SK-MEL-5 (cell line): ENCODE results near the gene ROR1. TPM values are rescaled to one million over a fixed set of nuclear protein-coding genes. Genes with fewer than 3 reads are reported as not detected.

ENCODE experiments used
- DNase-seq: peaks from one replicate; pipeline ENCODE4 v3.0.0-alpha.2; 2016; ENCODE audit warnings: low read depth, low spot score
- in situ Hi-C: cut with HindIII; loops from 2 replicates; pipeline ENCODE4 v1.10.0; 2016; ENCODE audit warnings: low sequenced_read_pairs, high pct_unique_total_duplicates, low pct_unique_long_range_greater_than_20kb
- total RNA-seq: library from RNA; depleted of rRNA; stranded (reverse); fragments of >200 nt; shearing (Covaris generic); gene quantifications from 2 replicates; pipeline ENCODE4 v1.2.3, GENCODE V29; 2014

The ROR1 gene
- total RNA-seq, 1 experiment from 2014 or later, result 2.8 TPM

- DNase-seq, result no peak
- in situ Hi-C loops, result no loop called here
Measured at GRCh38 chr1:64126581-64126980, 352.8 kb downstream of the ROR1 start.

- no peak for DNase-seq
- in situ Hi-C loops, result no loop called here
Measured at GRCh38 chr1:64127297-64127696, 353.5 kb downstream of the ROR1 start.

GRCh38 chr1:64129701-64130100 lies 355.9 kb downstream of the ROR1 start:
- in situ Hi-C loops, result no loop called here
- no peak for DNase-seq

DNA sequence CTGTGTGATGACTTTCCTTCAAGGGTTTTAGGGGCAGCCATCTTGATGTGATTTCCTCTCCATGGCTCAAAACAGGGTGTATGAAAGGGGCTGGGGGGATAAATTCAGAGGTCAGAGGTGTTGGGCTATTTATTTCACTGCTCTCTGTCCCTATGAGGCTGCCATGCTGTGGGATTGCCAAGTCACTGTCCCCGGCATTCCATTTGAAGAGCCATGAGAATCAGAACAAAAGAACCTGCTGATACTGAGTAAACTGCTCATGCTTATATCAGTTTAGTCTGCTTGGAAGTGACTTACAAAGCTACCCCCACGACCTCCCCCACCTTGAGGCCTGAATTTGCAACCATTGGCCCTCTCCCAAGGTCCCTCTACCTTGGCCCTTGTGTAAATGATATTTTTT lies 357.3 kb downstream of the ROR1 start:
- DNase-seq, result no peak
- in situ Hi-C loops, result no loop called here

- in situ Hi-C loops, result no loop called here
- no peak for DNase-seq
Measured at GRCh38 chr1:64133036-64133435, 359.2 kb downstream of the ROR1 start.

GRCh38 chr1:64135462-64136223 lies 361.8 kb downstream of the ROR1 start:
- no peak for DNase-seq
- in situ Hi-C loops, result no loop called here

GRCh38 chr1:64136296-64136695 lies 362.5 kb downstream of the ROR1 start:
- in situ Hi-C loops, result no loop called here
- no peak for DNase-seq

GRCh38 chr1:64136752-64137411 lies 363.1 kb downstream of the ROR1 start:
- in situ Hi-C loops, result no loop called here

DNA sequence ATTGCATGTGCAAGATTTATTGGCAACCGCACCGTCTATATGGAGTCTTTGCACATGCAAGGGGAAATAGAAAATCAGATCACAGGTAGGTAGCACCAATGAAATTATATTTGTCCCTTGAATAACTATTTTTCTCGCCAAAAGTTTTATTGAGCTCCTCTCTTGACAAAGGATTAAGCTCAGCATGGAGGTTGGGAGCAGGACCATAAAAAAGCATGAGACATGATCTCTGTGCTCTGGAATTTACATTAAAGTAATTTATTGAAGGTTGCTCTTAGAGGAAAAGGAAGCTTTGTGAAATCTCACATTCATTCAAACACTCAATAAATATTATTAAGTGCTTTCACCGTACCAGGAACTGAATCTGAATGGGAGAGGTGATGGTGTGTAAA lies 363.6 kb downstream of the ROR1 start:
- DNase-seq, result no peak
- in situ Hi-C loops, result no loop called here

More at GRCh38 chr1:64136752-64137411, 363.1 kb downstream of the ROR1 start:
- peak; percentile 85 for DNase-seq

GRCh38 chr1:64139877-64140276 lies 366.1 kb downstream of the ROR1 start:
- in situ Hi-C loops, result no loop called here
- DNase-seq, result no peak

DNA sequence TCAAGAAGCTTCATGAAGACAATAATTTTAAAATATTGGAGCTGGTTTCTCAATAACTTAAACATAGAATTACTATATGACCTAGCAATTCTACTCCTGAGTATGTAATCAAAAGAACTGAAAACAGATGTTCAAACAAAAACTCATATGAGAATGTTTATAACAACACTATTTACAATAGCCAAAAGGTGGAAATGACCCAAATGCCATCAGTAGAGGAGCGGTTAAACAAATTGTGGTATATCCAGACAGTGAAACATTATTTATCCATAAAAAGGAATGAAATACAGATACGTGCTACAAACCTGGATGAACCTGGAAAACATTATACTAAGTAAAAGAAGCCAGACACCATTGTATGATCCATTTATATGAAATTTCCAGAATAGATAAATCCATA lies 366.8 kb downstream of the ROR1 start:
- DNase-seq, result no peak
- in situ Hi-C loops, result no loop called here

DNA sequence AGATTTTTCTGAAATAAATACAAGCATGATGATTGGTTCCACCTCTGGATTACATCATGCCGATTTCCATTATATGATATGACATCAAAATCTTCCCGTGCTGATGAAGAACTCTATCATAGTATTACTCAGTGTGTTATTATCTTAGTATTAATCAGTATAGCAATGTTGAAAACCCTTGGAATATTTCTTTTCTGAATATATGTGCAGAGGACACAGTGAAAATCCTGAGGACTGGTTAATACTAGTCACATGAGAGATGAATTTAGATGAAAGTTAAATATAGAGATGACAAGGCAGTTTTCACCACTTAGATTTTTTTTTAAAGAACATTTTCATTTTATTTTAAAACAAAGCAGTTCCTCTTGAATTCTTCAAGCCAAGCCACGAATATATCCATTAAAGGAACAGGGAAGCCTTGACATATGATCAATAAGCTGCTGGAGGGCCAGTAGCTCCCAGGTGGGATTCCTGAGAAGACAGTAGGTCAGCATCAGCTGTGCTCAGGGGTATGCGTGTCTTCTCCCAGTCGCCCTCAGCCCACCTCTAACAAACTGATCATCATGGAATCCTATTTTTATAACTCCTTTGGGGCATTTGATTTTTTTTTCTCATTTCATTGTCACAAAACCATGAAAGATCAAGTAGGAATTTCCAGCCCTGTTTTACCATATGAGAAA lies 373.4 kb downstream of the ROR1 start:
- in situ Hi-C loops, result no loop called here
- DNase-seq, result no peak

DNA sequence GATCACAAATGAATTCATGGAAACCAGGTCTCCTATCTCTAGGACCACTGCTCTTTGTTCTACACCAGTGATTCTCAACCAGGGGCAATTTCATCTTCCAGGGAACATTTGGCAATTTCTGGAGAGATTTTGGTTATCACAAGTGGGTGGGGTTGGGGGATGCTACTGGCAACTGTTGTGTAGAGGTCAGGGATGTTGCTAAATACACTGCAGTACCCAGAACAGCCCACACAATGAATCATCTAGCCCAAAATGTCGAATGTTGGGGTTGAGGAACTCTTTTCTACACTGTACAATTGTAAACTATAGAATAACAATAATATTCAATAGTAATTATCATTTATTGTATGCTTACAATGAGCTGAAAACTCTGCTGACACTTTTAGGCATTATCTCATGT lies 373.9 kb downstream of the ROR1 start:
- in situ Hi-C loops, result no loop called here
- DNase-seq, result no peak

- in situ Hi-C loops, result no loop called here
- DNase-seq, result no peak
Measured at GRCh38 chr1:64150266-64150665, 376.4 kb downstream of the ROR1 start.

- no peak for DNase-seq
- in situ Hi-C loops, result no loop called here
Measured at GRCh38 chr1:64150729-64151230, 377.0 kb downstream of the ROR1 start.

- in situ Hi-C loops, result no loop called here
- DNase-seq, result peak; percentile 27
Measured at GRCh38 chr1:64155278-64155677, 381.5 kb downstream of the ROR1 start.

DNA sequence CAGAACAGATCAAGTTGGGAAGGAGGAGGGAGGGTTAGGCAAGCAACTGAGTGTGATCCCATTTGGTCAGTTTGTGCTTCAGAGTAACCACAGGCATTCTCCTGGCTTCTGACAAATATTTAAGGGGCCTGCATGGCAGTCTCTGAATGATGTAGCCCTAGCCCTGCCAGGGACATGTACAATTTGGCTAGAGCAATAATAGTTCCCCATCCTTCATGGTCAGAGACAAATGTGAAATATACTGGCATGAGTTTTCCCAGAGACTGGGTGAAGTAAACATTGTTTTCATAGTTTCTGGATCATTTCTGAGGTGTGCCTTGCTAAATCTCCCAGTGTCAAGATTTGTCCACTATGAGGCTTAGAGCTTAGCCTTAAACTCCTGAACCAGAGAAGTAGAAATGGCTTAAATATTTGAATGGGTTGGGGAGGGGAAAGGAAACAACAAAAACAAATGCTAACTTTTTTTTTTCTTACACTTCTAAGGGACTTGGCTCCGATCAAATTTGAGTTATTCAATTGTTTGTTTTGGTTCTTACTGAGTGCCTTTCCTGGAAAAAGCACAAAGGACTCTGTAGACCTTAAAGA lies 387.6 kb downstream of the ROR1 start:
- no peak for DNase-seq
- in situ Hi-C loops, result no loop called here

DNA sequence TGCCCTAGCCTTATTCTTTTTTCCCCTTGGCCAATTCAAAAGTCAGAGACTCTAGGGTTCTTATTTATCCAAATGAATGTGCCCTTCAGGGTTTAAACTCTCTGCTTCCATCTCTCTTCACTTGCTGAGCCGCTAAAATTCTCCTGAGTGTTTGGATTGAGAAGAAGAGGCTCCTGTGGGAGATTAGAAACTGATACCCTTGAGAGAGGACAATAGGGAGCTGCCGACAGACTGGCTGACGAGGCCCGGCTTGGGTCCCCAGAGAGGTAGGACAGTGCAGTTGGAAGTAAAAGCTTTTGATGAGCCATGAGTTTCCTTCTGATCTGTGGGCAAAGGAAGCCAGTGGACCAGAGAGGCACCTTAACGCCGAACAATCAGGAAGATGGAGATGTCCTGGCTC lies 388.3 kb downstream of the ROR1 start:
- in situ Hi-C loops, result no loop called here
- no peak for DNase-seq
